ENCODE measurements around the gene MNX1. TPM values are rescaled to one million over a fixed set of nuclear protein-coding genes. Genes with fewer than 3 reads are reported as not detected.
A peak's percentile ranks its signal among the peaks of the same experiment; 100 is the strongest.

MNX1 gene
- total RNA-seq, 4 donors from 2014 or later = not detected

DNA sequence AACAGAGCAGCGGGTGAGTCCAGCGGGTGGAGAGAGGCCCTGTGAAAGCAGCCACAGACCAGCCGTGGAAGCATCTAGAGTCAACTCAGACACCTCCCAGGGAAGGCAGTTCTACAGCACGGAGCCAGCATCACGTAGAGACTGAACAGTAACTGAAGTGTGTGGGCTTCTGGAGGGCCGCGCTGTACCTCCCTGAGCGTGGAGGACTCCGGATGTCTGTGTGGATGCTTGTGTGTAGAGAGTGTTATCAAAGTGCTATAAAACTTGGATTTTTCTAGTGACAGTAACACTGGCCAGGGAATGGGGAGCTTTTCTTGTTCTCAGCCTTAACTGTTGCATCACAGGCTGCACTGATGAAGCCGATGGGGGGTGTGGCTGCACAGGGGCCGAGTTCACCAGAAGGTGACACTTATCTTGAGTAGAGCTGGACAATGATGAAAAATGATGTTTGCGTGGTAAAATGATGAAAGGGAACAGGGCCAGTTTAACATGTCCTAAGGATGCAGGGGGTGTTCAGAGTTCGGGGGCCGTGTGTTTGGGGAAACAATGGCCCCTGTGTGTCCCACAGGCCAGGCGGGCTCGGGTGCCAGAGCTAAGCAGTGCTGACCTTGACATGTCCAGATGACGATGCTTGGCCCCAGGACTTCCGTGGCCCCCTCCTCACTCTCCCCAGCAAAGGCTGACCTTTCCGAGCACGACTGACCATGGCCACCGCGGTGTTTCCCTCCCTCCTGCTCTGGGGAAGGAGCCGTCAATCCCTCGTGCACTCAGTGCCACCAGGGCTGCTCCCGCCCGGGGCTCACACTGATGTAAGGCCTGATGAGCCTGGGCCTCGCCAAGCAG is 21.9 kb downstream of the MNX1 start:
- Histone ChIP-seq H3K4me1 (no peaks in the 10 kb centered on the region), H3K4me3 (no peak overlapping the region), H3K27me3 (peaks cover 48% of the 10 kb centered on the region), H3K36me3 (no peaks in the 10 kb centered on the region), H3K27ac (no peak overlapping the region), H3K9me3 (no peaks in the 10 kb centered on the region)
- TF ChIP-seq POLR2A (IDR thresholded peaks at IDR 0.05) = no peak
- no peak for TF ChIP-seq EP300 (IDR thresholded peaks at IDR 0.05)
- TF ChIP-seq, protein P1, sequence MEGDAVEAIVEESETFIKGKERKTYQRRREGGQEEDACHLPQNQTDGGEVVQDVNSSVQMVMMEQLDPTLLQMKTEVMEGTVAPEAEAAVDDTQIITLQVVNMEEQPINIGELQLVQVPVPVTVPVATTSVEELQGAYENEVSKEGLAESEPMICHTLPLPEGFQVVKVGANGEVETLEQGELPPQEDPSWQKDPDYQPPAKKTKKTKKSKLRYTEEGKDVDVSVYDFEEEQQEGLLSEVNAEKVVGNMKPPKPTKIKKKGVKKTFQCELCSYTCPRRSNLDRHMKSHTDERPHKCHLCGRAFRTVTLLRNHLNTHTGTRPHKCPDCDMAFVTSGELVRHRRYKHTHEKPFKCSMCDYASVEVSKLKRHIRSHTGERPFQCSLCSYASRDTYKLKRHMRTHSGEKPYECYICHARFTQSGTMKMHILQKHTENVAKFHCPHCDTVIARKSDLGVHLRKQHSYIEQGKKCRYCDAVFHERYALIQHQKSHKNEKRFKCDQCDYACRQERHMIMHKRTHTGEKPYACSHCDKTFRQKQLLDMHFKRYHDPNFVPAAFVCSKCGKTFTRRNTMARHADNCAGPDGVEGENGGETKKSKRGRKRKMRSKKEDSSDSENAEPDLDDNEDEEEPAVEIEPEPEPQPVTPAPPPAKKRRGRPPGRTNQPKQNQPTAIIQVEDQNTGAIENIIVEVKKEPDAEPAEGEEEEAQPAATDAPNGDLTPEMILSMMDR (IDR thresholded peaks at IDR 0.05) = no peak
- TF ChIP-seq POLR2AphosphoS5 (IDR thresholded peaks at IDR 0.05) = no peak
- WGBS, 2 donors (ENCODE audit: low coverage in 1 of 2) = 48 to 92% methylated on average over 2 to 13 of the region's 27 CpGs
- ATAC-seq = no peak

DNA sequence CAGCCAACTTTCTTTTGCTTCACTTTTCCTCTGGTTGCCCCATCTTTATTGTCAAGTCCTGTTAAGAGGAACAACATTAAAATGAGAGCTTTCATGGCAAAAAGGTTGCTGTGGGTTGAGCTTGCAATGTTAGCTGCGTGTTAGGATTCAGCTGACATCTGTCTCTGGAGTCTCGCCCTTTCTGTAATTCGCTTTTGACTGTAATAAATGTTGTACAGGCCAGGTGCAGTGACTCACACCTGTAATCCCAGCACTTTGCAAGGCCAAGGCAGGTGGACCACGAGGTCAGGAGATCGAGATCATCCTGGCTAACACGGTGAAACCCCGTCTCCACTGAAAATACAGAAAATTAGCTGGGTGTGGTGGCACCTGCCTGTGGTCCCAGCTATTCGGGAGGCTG is 24.1 kb downstream of the MNX1 start:
- Histone ChIP-seq H3K36me3 (peaks cover 0 to 4% of the 10 kb centered on the region in 2 donors), H3K27ac (no peak overlapping the region), H3K4me3 (no peak overlapping the region), H3K4me1 (no peaks in the 10 kb centered on the region), H3K27me3 (peaks cover 26% of the 10 kb centered on the region), H3K9me3 (no peaks in the 10 kb centered on the region)
- TF ChIP-seq EP300 (IDR thresholded peaks at IDR 0.05) = no peak
- TF ChIP-seq, protein P1 (IDR thresholded peaks at IDR 0.05) = no peak
- TF ChIP-seq POLR2A (IDR thresholded peaks at IDR 0.05) = no peak
- no peak for TF ChIP-seq POLR2AphosphoS5 (IDR thresholded peaks at IDR 0.05)
- no peak for ATAC-seq
- 83 to 88% methylated on average over 3 to 6 of the region's 8 CpGs for WGBS, 2 donors (ENCODE audit: low coverage in 1 of 2)

DNA sequence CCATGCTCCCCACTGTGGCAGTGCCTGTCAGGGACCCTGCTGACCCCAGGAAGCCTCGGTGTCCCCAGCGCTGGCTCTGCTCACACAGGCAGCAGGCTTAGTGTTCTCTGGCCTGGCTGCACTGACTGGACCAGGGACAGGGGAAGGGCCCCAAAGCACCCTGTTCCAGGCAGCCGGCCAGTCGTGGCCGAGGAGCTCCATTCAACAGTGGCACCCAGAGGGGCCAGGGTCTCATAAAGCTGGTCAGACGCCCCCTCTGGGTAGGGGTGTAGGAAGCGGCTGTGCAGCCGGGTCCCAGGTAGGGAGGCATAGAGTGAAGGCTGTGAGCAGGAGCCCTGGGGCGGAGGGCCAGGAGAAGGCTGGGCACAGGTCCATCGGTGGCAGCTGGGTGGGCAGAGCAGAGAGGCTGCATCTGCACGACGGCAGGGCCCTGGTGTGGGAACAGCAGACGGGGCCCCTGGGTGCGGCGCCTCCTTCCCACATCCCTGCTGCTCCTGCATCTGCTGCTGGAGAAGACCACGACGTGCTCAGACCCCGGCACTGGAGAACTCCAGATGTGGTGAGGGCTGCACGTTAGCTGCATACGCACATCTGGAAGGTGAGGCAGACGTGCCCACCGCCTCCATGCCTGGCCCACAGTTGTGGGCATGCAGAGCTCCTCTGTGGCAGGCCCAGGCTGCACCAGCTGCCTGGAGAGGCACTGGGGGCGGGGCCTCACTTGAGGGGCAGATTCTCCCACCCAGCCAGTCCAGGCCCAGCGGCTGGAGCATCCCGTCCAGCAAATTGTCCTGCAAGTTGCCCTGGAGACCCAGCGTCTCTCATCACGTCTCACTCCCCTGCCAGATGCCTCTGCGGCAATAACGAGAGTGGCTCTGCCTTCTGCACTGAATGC is 25.1 kb downstream of the MNX1 start:
- 93 to 100% methylated on average over 1 to 6 of the region's 29 CpGs for WGBS, 2 donors (ENCODE audit: low coverage in 1 of 2)
- no peak for TF ChIP-seq POLR2AphosphoS5 (IDR thresholded peaks at IDR 0.05)
- no peak for TF ChIP-seq EP300 (IDR thresholded peaks at IDR 0.05)
- TF ChIP-seq, protein P1 (IDR thresholded peaks at IDR 0.05) = no peak
- no peak for TF ChIP-seq POLR2A (IDR thresholded peaks at IDR 0.05)
- peaks cover 0 to 12% of the 10 kb centered on the region in 2 donors for H3K36me3 ChIP-seq
- no peaks in the 10 kb centered on the region for H3K9me3 ChIP-seq
- peaks cover 20% of the 10 kb centered on the region for H3K27me3 ChIP-seq
- peak overlapping the region in 1 of 4 donors; percentile 35 for H3K27ac ChIP-seq
- ATAC-seq = no peak
- H3K4me3 ChIP-seq = no peak overlapping the region
- H3K4me1 ChIP-seq = no peaks in the 10 kb centered on the region

DNA sequence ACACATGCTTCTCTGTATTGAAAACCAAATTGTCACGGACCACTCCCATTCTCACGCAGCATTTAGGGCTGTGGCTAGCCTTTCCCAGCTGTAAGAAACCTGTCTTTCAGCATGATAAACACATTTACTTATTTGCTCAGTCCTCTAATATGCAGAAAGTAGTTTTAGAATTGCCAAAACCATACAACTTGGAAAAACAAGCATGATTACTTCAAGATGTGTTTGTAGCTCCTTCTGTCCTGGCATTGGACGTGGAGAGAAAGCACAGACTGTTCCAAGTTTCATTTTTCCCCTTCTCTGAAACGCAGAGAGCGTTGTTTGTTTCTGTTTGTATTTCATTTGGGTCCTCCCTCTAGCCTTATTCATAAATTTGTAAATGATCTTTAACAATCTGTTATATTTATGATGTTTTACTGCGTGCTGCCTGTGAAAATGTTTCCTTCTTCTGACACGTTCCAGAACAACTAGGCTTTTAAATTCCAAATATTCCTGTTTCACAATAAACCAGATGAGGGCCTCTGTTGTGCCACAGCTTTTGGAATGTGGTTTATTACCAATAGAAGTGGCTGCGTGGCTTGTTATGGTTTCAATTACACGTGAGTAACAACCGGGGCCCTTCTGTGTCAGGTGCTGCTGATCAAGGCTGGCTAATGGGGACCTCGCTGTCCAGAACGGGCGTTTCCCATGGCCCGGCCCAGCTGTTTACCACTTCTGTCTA is 26.1 kb downstream of the MNX1 start:
- no peak overlapping the region for H3K4me3 ChIP-seq
- WGBS, 2 donors (ENCODE audit: low coverage in 1 of 2) = 54 to 62% methylated on average over 11 to 14 of the region's 14 CpGs

More for the DNA sequence above, 26.1 kb downstream of the MNX1 start:
- TF ChIP-seq EP300 (IDR thresholded peaks at IDR 0.05) (no peak), POLR2AphosphoS5 (IDR thresholded peaks at IDR 0.05) (no peak), POLR2A (IDR thresholded peaks at IDR 0.05) (no peak)
- TF ChIP-seq, protein P1 (IDR thresholded peaks at IDR 0.05) = no peak
- Histone ChIP-seq H3K27me3 (peaks cover 10% of the 10 kb centered on the region), H3K4me1 (no peaks in the 10 kb centered on the region), H3K36me3 (peaks cover 0 to 16% of the 10 kb centered on the region in 2 donors), H3K9me3 (peaks cover 0 to 6% (median 0%) of the 10 kb centered on the region in 3 donors), H3K27ac (peak overlapping the region in 1 of 4 donors; percentile 35)
- peak; percentile 76 for ATAC-seq
